WI38 (cell line): ENCODE measurements around the gene SLC39A7.

Source experiments
- H3K4me3 ChIP-seq: 2 replicates; pipeline ENCODE4 v1.5.1; 2011; ENCODE audit warnings: low read depth, mild to moderate bottlenecking, control low read depth, low read length
- TF ChIP-seq, protein P1 (sequence below): IDR thresholded peaks from 2 replicates; pipeline ENCODE4 v1.5.1; 2012; ENCODE audit warnings: low read depth, mild to moderate bottlenecking, control low read depth, low read length

Gene SLC39A7

DNA sequence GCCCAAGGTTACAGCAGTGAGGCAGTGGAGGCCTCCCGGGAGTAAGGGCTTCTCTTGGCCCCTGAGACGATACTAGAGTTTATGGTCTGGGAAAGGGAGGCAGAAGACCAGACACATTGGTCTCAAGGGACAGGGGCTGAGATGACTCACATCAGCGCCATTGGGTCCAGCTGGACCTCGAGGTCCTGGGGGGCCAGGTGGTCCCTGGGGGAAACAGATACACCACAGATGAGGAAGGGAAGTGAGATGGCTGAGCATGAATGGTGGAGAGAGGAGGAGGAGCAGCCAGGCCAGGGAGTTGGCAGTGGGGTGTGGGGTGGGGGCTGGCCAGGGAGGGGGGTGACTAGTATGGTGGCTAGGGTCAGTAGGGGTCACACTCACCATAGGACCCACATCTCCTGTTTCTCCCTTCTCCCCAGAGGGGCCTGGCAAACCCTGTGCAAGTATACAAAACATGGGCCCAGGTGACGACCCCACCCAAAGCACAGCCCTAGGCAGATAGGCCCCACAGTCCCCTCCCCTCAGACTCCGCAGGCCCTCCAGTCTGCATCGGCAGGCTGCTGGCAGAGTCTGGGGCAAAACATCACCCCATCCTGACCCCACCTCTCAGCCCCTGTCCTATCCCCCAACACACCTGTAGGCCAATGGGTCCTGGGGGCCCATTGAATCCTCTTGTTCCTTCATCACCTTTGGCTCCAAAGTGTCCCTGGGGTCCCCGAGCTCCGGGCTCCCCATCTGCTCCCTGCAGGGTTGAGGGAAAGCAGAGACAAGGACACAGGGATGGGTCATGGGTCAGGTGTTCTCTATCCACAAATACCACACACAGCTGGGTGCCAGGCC lies 30.3 kb upstream of the SLC39A7 start:
- H3K4me3 ChIP-seq, result no peak overlapping the region
- TF ChIP-seq, protein P1, sequence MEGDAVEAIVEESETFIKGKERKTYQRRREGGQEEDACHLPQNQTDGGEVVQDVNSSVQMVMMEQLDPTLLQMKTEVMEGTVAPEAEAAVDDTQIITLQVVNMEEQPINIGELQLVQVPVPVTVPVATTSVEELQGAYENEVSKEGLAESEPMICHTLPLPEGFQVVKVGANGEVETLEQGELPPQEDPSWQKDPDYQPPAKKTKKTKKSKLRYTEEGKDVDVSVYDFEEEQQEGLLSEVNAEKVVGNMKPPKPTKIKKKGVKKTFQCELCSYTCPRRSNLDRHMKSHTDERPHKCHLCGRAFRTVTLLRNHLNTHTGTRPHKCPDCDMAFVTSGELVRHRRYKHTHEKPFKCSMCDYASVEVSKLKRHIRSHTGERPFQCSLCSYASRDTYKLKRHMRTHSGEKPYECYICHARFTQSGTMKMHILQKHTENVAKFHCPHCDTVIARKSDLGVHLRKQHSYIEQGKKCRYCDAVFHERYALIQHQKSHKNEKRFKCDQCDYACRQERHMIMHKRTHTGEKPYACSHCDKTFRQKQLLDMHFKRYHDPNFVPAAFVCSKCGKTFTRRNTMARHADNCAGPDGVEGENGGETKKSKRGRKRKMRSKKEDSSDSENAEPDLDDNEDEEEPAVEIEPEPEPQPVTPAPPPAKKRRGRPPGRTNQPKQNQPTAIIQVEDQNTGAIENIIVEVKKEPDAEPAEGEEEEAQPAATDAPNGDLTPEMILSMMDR, result no peak

DNA sequence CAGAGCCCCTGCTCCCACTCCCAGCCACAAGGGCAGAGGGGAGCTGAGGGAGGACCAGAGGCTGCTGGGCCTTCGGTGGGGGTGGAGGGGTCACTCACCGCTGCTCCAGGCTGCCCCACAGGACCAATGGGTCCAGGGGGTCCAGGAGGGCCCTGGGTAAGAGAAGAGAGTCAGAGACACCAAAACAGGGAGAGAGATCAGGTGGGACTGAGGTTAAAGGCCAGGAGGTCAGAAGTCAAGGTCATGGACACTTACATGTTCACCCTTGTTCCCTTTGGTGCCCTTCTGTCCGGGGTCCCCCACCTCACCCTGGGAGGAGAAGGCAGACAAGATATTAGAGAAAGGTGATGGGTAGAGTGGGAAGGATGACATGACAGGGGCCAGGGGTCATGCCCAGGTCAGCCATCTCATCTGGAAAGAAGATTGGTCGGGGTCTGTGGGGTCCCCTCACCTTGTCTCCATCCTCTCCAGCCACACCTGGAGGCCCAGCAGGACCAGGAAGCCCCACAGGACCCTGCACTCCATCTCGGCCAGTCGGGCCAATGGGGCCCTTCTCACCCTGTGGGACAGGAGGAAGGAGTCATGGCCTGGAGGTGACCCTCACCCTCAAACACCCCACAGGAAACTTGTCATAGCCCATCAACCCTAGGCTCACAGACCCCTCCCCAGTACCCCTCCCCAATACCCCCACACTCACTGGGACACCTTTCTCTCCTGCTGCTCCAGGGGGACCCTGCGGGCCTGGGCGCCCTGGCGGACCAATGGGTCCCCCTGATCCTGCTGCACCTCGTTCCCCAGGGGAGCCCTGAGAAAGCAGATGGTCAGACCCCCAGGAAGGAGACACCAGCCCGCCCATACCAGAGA lies 29.4 kb upstream of the SLC39A7 start:
- TF ChIP-seq, protein P1, result no peak
- H3K4me3 ChIP-seq, result no peak overlapping the region

DNA sequence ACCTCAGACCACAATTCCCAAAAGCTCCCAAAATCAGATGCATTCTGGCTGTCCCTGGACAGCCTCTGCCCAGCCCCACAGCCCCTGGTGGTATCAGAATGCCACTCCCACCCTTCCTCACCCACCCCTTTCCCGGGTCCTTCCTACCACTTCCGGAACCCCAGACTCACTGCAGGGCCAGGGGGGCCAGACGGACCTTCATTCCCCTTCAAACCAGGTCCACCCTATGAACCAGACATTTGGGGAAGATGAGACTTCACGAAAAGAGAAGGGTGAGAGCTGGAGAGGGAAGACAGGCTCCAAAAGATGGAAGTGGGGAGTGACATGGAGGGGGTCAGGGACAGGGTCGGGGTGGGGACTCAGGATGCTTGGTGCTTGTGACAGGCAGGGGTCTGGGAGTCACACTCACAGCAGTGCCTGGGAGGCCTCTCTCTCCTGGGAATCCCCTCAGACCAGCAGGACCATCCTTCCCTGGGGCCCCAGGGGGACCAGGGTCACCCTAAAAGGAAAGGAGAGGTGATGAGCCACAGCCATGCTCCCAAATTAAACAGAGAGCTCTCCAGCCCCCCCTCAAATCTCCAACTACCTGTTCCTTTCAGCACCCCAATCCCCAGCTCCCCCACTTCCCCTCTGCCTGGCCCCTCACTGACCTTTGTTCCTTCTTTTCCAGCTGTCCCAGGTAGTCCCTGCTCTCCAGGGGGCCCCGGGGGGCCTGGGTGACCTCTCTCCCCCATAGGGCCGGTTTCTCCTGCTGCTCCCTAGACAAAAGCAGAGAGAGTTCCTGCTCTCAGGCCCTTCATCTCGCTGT lies 28.6 kb upstream of the SLC39A7 start:
- TF ChIP-seq, protein P1, result no peak
- no peak overlapping the region for H3K4me3 ChIP-seq

GRCh38 chr6:33172688-33173534 lies 27.8 kb upstream of the SLC39A7 start:
- TF ChIP-seq, protein P1, result peak; percentile 79

GRCh38 chr6:33173535-33174180 lies 27.0 kb upstream of the SLC39A7 start:
- TF ChIP-seq, protein P1, result no peak
- no peak overlapping the region for H3K4me3 ChIP-seq

More at GRCh38 chr6:33172688-33173534, 27.8 kb upstream of the SLC39A7 start:
- H3K4me3 ChIP-seq, result no peak overlapping the region

DNA sequence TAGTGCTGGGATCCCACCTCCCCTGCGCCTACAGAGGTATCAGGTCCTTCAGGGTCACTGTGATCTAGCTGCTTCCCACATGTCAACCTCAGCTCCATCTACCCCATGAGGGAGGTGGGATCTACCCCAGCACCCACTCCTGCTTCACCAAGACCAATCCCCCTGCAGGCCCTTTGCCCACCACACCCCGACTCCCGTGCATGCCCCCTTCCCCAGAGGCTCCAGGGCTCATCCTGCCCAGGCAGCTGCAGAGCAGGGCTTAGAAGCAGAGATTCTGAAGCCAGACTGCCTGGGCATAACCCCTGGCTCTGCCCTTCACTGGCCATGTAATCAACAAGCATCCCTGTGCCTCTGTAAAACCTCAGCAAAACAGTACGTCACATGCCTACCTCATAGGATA lies 25.9 kb upstream of the SLC39A7 start:
- no peak overlapping the region for H3K4me3 ChIP-seq

More for the DNA sequence above, 25.9 kb upstream of the SLC39A7 start:
- TF ChIP-seq, protein P1, result no peak
